NCI-H526 (cell line): ENCODE measurements around the gene EHD4.

Experiments used
- DNase-seq, 2 experiments: peaks; one replicate each; lab custom pipeline; 2025; lab: John Stamatoyannopoulos, UW

The EHD4 gene

DNA sequence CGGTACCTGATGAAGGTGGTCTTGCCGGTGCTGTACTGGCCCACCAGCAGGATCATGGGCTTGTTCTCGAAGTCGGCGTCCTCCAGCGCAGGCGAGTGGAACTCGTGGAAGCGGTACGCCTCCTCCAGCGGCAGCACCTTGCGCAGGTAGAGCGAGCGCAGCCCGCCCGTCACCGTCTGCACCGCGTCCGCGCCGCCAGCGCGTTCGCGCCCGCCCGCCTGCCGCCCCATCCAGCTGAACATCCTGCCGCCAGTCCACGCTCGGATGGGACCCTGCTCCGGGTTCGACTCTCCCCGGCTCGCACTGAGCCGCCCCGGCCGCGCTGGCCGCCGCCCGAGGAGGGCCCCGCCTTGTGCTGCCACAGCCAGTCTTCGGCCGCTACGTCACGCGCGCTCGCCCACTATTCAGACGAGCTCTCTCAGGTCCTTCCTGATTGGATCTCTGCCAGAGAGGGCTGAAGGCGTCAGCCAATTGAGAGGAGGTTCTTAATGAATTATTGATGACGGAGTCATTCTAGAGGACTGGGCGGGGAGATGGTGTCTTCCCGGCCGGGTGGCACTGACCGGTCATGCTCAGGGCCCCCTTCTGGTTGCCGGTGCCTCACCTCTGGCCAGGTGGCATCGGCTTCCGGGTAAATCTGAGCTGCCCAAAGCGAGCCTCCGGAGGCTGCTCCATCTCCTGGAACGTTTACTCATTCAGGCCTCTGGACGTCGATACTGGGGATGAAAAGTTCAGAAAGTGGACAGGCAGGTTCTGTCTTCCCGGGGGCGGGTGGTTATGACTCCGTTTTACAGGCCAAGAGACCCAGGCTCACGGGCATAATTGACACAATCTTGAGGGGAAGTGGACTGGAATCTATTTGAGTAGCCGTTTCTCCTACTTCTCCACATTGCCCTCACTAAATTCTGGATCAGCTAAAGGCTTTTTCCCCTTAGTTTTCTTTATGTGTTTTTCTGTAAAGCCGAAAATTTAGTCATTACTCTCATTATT is at the start of gene EHD4:
EHD4 (minus strand) TSS at position 305 of the 990 bp plus-strand sequence; CDS start at position 242, 63 bp downstream.
- peak; percentile 98 to 99 for DNase-seq

- no peak for DNase-seq
Measured at GRCh38 chr15:42021593-42021992, 49.2 kb upstream of the EHD4 start.

DNA sequence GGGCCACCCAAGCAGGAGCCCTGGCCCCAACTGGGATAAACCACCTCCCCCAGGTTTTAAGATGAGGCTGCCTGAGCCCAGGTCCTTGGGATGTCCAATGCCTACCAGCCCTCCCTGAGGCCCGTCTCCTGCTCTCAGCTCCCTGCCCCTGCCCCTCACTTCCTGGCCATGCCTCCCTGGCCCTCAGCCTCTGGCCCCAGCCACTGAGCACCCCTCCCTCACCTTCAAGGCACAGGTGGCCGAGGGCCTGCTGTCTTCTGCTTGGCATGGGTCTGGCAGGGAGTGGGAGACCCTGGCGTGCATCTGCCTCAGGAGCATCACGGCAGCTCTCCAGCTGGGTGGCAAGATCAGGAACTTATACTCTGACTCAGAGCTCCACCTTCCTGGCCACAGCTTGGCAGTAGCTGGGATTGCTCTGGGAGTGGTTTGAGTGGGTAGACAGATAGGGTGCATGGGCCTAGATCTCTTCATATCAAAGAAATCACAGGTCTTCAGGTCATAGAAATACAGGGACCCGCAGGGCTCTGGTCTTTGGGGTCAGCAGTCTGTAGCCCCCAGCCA is 48.4 kb upstream of the EHD4 start, which contains the start of gene PLA2G4E:
PLA2G4E (minus strand) TSS at position 330 of the 561 bp plus-strand sequence; CDS start at position 318, 12 bp downstream.
- no peak for DNase-seq

- no peak for DNase-seq
Measured at GRCh38 chr15:42018306-42019224, 46.2 kb upstream of the EHD4 start.

DNA sequence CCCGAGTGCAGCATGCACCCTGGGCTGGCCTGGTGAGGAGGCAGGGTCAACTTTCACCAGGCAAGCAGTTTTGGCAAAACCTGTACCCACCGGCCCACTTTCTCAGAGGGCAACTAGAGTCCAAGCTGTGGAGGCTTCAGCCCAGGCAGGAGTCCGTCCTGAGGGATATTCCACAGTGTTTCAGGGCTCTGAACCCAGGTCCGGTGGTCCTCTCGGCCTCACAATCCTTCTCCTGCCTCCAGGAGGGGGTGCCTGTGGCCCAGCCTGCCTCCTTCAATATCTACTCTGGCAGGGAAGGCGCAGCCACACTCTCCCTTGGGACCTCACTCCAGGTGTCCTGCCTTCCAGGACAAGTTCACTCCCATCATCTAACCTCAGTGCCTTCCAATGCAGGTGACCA is 44.6 kb upstream of the EHD4 start:
- no peak for DNase-seq

GRCh38 chr15:42014406-42014805 is 42.0 kb upstream of the EHD4 start:
- no peak for DNase-seq

DNA sequence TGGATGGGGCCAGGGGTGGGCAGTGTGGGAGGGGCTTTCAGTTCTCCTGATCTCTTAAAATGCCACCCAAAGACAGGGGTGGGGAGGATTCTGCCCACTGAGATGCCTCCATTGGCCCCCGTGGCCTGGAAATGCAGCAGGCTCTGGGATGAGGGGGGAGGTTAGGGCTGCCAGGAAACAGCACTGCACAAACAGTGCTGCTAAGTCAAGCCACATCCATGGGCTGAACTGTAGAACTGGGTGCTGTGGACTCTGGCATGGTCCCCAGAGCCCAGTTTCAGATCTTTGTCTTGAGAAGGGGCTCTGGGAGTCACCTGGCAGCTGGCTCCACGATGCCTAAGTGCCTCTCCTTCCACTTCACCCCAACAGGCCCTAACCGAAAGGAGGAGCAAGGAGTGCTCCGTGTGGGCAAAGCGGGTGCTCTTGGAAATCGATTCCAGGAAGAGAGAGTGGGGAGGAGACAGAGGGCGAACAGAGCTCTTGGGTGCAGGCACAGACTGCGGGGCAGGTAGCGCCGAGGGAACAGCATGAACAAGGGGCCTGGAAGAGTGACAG is 40.6 kb upstream of the EHD4 start:
- no peak for DNase-seq

- DNase-seq, result peak in 1 of 2 experiments; percentile 60
Measured at GRCh38 chr15:42012241-42012640, 39.9 kb upstream of the EHD4 start.

DNA sequence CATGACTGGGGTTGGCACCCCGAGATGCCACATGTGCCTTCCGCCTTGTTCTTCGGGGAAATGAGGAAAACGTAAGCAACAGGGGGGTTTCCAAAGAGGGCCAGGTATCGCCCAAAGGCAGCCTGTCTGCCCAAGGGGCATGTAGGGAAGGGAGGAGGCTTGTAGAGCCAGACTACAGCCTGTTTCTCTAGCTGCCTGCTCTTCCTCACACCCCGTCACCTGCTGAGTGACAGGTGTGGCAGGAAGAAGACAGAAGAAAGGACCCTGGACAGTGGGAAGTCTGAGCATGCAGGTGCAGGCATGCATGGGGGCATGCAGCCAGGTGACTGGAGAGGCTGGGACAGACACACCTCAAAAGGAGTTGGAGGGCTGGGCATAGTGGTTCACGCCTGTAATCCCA is 38.7 kb upstream of the EHD4 start:
- no peak for DNase-seq

- no peak for DNase-seq
Measured at GRCh38 chr15:42010434-42010833, 38.1 kb upstream of the EHD4 start.

DNA sequence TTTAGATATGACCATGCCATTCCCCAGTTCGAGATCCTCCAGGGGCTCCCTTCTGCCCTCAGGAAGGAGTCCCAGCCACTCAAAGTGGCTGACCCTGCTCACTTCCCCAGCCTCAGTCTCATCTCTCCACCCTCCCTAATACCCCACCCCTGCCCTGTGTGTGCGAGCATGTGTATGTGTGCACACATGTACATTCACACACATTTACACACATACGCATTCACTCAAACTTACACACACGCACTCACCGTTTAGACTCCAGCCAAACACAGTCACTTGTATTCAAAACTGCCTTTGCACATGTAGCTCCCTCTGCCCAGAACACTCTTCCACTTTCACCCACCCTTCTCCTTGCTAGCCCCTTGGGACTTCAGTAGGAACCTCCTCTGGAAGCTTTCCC is 37.1 kb upstream of the EHD4 start:
- no peak for DNase-seq

GRCh38 chr15:42009022-42009421 is 36.7 kb upstream of the EHD4 start:
- no peak for DNase-seq

DNA sequence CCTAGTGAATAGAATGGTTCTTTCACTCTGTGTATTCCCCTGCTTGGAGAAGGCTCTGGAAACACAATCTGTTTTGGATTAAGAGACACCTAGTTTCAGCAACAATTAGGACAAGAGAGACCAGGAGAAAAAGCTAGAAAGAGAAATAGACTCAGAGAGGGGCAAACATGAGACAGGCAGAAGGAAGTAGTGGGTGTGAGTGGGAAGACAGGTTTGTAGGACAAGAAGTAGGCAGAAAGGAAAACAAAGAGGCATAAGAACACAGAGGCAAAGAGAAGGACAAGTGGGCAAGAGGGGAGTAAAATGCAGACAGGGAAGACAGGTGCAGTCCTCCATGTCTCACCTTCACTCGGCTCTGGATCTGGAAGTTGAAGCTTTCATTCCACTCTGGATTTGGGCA is 35.0 kb upstream of the EHD4 start:
- DNase-seq, result no peak

DNA sequence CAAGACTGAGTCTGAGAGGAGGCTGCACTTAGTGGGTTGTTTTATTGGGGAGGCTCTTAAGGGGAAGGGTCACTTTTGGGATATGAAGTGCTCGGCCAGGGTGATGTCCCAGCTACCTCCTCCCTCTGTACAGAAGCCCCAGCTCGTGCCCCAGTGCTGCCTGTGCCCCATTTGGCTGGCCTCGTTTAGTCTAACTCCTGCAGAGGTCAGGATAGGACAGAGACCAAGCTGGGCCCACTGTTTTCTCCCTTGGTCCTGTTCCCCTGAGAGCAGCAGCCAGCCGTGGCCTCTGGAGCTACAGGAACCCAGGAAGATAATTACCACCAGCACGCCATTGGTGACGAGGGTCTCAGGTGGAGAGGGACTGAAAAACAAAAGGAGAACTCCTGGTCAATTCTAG is 30.0 kb upstream of the EHD4 start:
- no peak for DNase-seq

DNA sequence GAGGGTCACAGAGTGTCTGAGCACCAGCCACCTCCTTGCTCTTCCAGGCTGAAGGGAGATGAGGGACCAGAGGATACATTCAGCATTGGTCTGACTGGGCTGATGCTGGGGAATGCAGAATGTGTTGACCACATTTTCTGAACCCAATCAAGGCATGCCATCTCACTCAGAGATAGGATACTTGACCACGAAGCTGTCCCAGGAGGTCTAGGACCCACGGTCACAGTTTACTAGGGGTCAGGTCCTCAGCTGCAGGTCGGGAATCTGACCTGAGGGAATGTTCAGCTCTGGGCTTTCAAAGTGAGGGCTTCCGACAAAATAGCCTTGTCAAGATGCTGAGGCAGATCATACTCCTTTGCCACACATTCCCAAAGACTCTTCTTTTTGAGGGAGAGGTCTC is 28.9 kb upstream of the EHD4 start:
- no peak for DNase-seq

GRCh38 chr15:41999290-42000285 is 27.2 kb upstream of the EHD4 start:
- DNase-seq, result peak; percentile 72

GRCh38 chr15:41997845-41998244 is 25.5 kb upstream of the EHD4 start:
- DNase-seq, result no peak

- DNase-seq, result no peak
Measured at GRCh38 chr15:41996921-41997592, 24.7 kb upstream of the EHD4 start.

- DNase-seq, result no peak
Measured at GRCh38 chr15:41996376-41996775, 24.0 kb upstream of the EHD4 start.

DNA sequence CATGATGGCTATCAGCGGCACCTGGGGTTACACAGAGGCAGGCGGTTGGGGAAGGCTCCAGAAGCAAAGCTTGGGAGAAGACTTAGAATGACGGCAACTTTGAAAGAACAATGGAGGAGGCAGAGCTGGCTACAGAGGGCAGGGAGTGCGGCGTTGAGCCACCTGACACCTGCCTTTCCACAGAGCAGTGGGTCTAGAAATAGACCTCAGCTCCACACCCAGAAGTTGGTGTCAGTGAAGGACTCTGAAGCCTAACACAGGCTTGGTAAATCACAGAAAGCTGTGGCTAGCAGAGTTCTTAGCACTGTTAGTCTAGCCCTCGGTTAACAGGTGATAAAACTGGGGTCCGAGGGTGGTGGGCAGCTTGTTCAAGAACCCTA is 23.1 kb upstream of the EHD4 start:
- DNase-seq, result no peak
